IgD-negative memory B cell (primary cell): ENCODE results near the gene OPTC. TPM values are rescaled to one million over a fixed set of nuclear protein-coding genes. Genes with fewer than 3 reads are reported as not detected.

ENCODE experiments used
- H3K27ac Mint-ChIP-seq, 3 donors: one replicate each; pipeline ENCODE4 v1.8.0; 2020 to 2022; ENCODE audit warnings: mild to moderate bottlenecking in 3 of 3, mixed read lengths in 3 of 3, moderate library complexity in 1 of 3
- H3K27me3 Mint-ChIP-seq: one replicate; pipeline ENCODE4 v1.8.0; 2021; ENCODE audit warnings: mixed read lengths
- H3K36me3 Mint-ChIP-seq: one replicate; pipeline ENCODE4 v1.8.0; 2020; ENCODE audit warnings: mild to moderate bottlenecking, mixed read lengths
- H3K4me1 Mint-ChIP-seq, 3 donors: one replicate each; pipeline ENCODE4 v1.8.0; 2020 to 2022; ENCODE audit warnings: mixed read lengths in 3 of 3, mild to moderate bottlenecking in 1 of 3
- H3K4me3 Mint-ChIP-seq, 4 donors: one replicate each; pipeline ENCODE4 v1.8.0; 2020 to 2022; ENCODE audit warnings: mild to moderate bottlenecking in 4 of 4, mixed read lengths in 4 of 4, moderate library complexity in 3 of 4
- H3K9me3 Mint-ChIP-seq, 3 donors: one replicate each; pipeline ENCODE4 v1.8.0; 2020 to 2021; ENCODE audit warnings: mixed read lengths in 3 of 3, mild to moderate bottlenecking in 1 of 3
- polyA plus RNA-seq: library from polyadenylated mRNA; unstranded; fragments of 300-500 nt; fragmentation: Illumina TruSeq; gene quantifications from one replicate; pipeline ENCODE4 v1.2.3, GENCODE V29; 2021

OPTC gene
- polyA plus RNA-seq, 1 donor from 2014 or later, result not detected

DNA sequence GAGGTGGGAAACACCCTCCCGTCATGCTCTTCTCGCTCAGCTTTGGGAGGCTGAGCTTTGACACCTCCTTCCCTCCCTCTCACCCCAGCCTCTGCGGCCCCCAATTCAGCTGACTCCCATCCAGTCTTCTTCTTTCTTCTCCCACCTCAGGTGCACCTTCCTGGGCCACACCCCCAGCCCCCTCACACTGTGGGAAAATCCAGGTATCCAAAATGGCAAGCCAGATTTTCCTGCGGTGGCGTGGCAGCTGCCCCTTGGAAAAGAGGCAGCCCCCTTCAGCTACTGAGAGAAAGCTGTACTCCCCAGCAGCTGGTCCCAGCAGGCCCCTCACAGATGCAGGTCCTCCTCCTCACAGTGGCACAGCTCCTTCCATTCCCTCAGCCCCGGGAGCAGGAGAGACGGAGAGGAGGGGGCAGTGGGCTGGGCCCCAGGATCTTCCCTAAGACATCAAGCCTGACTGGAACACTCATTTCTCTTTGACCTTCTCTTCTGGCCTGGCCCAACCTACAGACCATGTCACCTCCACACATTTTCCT lies 61.6 kb downstream of the OPTC start:
- no peaks in the 10 kb centered on the region for H3K36me3 Mint-ChIP-seq
- H3K4me3 Mint-ChIP-seq, result no peak overlapping the region
- H3K27me3 Mint-ChIP-seq, result peaks cover 17% of the 10 kb centered on the region
- no peaks in the 10 kb centered on the region for H3K4me1 Mint-ChIP-seq
- H3K9me3 Mint-ChIP-seq, result no peaks in the 10 kb centered on the region
- no peak overlapping the region for H3K27ac Mint-ChIP-seq

GRCh38 chr1:203556047-203556851 lies 62.3 kb downstream of the OPTC start:
- H3K27ac Mint-ChIP-seq, result no peak overlapping the region
- H3K9me3 Mint-ChIP-seq, result no peaks in the 10 kb centered on the region
- no peak overlapping the region for H3K4me3 Mint-ChIP-seq
- H3K4me1 Mint-ChIP-seq, result peaks cover 0 to 2% (median 0%) of the 10 kb centered on the region in 3 donors
- peaks cover 18% of the 10 kb centered on the region for H3K27me3 Mint-ChIP-seq
- H3K36me3 Mint-ChIP-seq, result no peaks in the 10 kb centered on the region

GRCh38 chr1:203557390-203557789 lies 63.4 kb downstream of the OPTC start:
- Mint-ChIP-seq H3K4me3 (no peak overlapping the region), H3K27me3 (peaks cover 16% of the 10 kb centered on the region), H3K4me1 (peaks cover 0 to 2% (median 0%) of the 10 kb centered on the region in 3 donors), H3K36me3 (no peaks in the 10 kb centered on the region), H3K27ac (no peak overlapping the region), H3K9me3 (no peaks in the 10 kb centered on the region)

- Mint-ChIP-seq H3K4me3 (no peak overlapping the region), H3K27ac (no peak overlapping the region), H3K4me1 (peaks cover 0 to 2% (median 0%) of the 10 kb centered on the region in 3 donors), H3K36me3 (no peaks in the 10 kb centered on the region), H3K9me3 (no peaks in the 10 kb centered on the region), H3K27me3 (peaks cover 14% of the 10 kb centered on the region)
These were observed 64.3 kb downstream of the OPTC start for GRCh38 chr1:203558064-203558760.

Other genes with a start within 250 kb of the OPTC start
- 202 TPM for gene BTG2, start 188.6 kb upstream of the OPTC start, polyA plus RNA-seq
- 0.28 TPM for gene FMOD, start 143.0 kb upstream of the OPTC start, polyA plus RNA-seq
- gene PRELP, start 18.3 kb upstream of the OPTC start, polyA plus RNA-seq, result not detected
- 5.0 TPM for gene ATP2B4, start 132.7 kb downstream of the OPTC start, polyA plus RNA-seq